CD4-positive, alpha-beta T cell treated with Interleukin-6 at 100 ng/mL for 8 hours (primary cell): Measurements from ENCODE around the gene POGZ.
"Not testable (repeated sequence)": the region's sequence is repeated elsewhere in the genome, so short reads cannot be mapped to it uniquely, and the experiment has no call there.

Experiments
- DNase-seq: peaks from one replicate; pipeline ENCODE4 v3.0.0-alpha.2; 2020; ENCODE audit warnings: mixed read lengths, low spot score

The POGZ gene

GRCh38 chr1:151476083-151476482, 16.8 kb upstream of the POGZ start:
- DNase-seq, result no peak

DNA sequence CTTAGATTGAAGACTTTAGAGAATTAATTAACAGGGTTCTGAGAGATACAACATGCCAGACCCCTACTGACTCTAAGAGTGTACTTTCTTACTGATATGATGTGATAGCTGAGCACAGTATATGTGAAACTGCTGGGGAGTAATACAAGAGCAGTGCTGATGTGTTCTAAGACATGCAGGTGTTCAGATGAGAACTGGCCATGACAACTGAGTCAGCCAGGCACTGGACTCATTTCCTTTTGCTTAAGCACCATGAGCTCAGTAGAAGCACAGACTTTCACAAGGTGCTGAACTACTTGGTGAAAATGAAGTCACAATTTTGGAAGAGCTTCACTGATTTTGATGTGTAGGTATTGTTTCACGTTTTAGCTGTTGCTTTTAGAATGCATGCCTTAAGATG, 15.9 kb upstream of the POGZ start:
- no peak for DNase-seq

GRCh38 chr1:151474745-151475144, 15.5 kb upstream of the POGZ start:
- no peak for DNase-seq

GRCh38 chr1:151472856-151473731, 13.8 kb upstream of the POGZ start:
- no peak for DNase-seq

GRCh38 chr1:151465026-151465425, 5.7 kb upstream of the POGZ start:
- DNase-seq, result no peak

DNA sequence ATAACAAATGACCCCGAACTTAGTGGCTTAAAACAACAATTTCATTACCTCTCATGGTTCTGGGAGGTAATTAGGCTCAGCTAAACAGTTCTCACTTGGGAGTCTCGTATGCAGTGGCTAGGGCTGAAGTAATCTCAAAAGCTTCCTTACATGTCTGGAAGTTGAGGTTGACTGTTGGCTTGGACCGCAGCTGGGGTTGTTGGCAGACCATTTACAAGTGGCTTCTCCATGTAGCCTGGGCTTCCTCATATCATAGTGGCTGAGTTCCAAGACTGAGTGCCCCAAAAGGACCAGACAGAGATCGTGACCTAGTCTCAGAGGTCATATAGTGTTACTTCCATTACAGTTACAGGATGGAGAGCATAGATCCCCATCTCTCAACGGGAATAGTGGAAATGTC, 2.4 kb upstream of the POGZ start:
- DNase-seq, result no peak

GRCh38 chr1:151458802-151459330, 428 bp downstream of the POGZ start:
- peak; percentile 34 for DNase-seq

- peak; percentile 68 for DNase-seq
These were observed 1.1 kb downstream of the POGZ start for GRCh38 chr1:151457911-151458801.

DNA sequence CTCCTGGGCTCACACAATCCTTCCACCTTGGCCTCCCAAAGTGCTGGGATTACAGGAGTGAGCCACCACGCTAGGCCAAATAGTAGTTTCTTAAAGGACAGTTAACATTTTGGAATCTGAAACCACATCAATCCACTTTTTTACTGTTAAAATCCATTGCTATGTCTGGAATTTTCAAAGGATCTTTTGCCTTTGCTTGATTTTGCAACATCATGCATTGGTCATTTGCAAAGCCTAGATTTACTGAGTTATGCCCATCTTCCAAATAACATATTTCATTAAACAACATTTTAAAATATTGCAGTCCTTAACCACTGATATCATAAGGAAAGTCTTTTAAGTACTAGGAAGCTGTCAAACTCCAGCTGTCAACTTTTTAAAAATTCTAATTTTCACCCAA, 3.3 kb downstream of the POGZ start:
- DNase-seq, result no peak

GRCh38 chr1:151455231-151455630, 4.1 kb downstream of the POGZ start:
- DNase-seq, result no peak

DNA sequence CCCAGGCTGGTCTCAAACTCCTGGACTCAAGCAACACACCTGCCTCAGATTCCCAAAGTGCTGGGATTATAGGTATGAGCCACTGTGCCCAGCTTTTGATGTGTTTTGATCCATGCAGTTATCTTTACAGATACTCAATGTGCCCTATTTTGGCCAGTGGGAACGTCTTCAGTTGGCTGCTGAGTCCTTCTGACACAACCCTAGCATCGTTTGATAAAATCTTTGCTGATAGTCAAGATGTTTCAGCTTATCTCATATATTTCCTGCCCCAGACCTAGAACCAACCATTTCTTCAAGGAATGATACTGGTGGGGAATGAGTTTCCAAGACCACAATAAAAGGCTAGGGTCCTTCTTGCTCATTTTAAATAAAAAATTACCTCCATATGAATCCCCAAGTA, 11.6 kb downstream of the POGZ start:
- no peak for DNase-seq

GRCh38 chr1:151444783-151445177, 14.5 kb downstream of the POGZ start:
- DNase-seq, result no peak

DNA sequence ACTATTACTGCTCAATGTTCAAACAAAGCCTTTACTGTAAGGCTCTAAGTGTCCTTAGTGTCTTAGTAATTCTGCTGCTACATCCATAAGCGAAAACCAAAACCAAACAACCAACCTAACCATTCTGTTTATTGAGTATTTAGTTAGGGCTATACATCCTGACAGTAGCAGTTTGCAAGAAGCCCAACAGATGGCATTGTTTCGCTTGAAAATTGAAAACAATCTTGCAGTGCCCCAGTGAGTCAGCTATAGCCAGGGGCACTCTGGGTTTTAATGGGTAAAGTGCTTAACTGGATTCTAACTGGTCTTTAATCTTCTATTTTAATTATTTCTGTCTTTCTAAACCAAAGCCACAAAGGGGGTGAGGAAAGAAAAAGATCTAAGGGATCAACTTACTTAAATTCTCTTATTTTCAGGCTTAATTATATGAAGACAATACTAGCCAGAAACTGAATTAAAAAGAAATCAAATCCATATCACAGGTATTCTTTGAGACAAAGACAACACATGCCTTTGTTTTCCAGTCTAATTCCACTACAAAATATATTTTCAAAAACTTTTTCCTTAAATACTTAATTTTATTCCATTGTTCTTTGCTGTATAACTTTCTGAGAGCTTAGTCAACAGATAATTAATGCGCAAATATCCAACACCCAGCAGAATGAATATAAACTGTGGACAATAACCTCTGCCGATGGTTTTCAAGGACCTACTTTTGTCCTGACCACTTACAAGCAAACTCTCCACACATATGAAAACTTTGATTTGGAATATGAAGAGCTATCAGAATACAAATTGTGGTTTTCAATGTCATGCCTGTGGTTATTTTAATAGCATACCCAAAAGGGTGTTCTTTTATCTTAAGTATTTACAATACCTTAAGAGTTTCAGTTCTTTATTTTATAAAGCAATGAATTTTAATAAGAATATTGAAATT, 15.2 kb downstream of the POGZ start:
- DNase-seq, result peak; percentile 75

DNA sequence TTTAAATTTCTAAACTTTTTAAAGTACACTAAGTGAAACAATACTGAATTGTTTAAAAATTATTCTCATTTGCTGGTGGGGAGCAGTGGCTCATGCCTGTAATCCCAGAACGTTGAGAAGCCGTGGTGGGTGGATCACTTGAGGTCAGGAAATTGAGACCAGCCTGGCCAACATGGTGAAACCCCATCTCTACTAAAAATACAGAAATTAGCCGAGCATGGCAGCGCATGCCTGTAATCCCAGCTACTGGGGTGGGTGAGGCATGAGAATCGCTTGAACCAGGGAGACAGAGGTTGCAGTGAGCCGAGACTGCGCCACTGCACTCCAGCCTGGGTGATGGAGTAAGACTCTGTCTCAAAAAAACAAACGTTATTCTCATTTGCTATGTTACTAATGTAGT, 21.9 kb downstream of the POGZ start:
- DNase-seq, result not testable (repeated sequence)

GRCh38 chr1:151436985-151437384, 22.3 kb downstream of the POGZ start:
- no peak for DNase-seq

DNA sequence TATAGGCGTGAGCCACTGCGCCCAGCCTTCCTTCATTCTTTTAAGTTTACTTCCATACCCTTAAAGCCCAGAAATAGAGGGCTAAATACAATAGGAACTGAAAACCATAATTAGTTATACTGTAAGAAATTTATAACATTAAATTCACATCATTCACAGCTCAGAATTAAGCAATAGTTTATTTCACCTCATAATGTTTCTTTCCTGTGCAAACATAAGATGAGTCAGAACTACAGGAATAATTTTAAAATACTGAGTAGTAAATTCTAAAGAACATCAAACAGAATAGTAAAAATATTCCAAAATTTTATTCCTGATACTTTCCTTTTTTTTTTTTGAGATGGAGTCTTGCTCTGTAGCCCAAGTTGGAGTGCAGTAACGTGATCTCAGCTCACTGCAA, 24.1 kb downstream of the POGZ start:
- no peak for DNase-seq

- DNase-seq, result not testable (repeated sequence)
These were observed 25.5 kb downstream of the POGZ start for GRCh38 chr1:151433827-151434226.

GRCh38 chr1:151428068-151428467, 31.2 kb downstream of the POGZ start:
- DNase-seq, result no peak

- no peak for DNase-seq
These were observed 34.2 kb downstream of the POGZ start for GRCh38 chr1:151425103-151425502.

DNA sequence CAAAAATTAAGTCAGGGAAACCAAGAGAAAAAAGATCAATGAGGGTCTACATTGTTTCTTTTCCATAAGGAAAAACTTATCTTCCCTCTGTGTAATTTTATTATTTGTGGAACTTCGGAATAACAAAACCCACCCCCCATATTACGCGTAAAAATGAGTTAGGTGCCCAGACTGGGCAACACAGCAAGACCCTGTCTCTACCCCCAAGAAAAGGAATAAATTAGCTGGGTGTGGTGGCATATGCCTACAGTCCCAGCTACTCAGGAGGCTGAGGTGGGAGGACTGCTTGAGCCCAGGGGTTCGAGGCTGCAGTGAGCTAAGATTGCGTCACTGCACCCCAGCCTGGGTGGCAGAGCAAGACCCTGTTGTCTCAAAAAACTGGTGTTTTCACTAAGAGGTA, 39.5 kb downstream of the POGZ start:
- DNase-seq, result no peak

DNA sequence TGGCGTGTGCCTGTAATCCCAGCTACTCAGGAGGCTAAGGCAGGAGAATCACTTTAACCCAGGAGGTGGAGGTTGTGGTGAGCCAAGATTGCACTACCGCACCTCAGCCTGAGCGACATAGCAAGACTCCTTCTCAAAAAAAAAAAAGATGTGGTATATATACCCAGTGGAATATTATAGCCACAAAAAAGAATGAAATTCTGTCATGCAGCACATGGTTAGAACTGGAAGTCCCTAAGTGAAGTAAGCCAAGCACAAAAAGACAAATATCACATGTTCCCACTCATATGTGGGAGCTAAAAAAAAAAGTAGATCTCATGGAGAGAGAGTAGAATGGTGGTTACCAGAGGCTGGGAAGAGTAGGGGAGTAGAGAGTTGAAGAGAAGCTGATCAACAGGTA, 41.2 kb downstream of the POGZ start:
- DNase-seq, result no peak

DNA sequence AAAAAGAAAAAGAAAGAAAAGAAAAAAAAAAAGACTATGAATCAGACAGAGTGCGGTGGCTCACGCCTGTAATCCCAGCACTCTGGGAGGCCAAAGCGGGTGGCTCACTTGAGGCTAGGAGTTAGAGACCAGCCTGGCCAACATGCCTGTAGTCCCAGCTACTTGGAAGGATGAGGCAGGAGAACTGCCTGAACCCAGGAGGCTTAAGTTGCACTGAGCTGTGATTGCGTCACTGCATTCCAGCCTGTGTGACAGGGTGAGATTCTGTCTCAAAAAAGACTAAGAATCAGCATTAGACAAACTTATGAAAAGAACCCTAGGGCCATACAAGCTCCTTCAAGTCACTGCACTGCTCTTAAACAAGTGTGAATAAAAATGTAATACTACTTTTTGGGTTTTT, 43.1 kb downstream of the POGZ start:
- no peak for DNase-seq
